ENCODE measurements around the gene SLC44A1.

GRCh38 chr9:105311306-105311705, 66.9 kb downstream of the SLC44A1 start:
- TF ChIP-seq CTCF (IDR thresholded peaks at IDR 0.05; ENCODE audit: low read length) (no peak), EZH2 (IDR thresholded peaks at IDR 0.05; ENCODE audit: borderline replicate concordance, low read length) (no peak)

Data from OCI-LY1 (cell line).